Inflammatory macrophage treated with lipopolysaccharide for 4 hours (primary cell): ENCODE results near the gene TBL3.

ENCODE experiments used
- DNase-seq: peaks from one replicate; pipeline ENCODE4 v3.0.0-alpha.2; 2020

TBL3 gene

DNA sequence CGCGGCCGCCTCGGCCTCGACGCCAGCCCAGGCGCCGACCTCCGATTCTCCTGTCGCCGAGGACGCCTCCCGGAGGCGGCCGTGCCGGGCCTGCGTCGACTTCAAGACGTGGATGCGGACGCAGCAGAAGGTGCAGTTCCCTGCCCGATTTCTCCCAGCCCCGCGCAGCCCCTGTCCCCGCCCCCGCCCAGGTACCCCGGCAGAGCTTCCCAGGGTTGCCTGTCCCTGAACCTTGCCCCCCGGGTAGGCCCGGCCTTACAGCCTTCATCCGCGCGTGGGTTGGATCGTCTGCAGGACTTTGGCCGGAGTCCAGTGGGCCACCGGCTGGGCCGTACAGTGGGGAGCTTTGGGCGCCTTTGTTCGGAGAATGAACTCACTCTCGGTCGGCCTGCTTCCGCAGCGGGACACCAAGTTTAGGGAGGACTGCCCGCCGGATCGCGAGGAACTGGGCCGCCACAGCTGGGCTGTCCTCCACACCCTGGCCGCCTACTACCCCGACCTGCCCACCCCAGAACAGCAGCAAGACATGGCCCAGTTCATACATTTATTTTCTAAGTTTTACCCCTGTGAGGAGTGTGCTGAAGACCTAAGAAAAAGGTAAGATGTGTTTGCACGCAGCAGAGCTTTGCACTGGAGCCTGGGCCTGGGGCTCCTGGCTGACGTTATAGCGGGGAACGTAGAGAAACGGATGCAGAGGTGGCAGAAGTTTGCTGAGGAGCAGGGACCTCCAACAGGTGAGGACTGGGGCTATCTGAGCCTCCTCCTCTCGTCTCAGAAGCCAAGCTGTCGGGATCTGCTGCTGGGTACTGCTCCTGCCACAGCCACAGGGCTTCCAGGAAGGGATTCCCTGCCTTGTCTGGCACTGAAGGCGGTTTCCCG, 12.7 kb downstream of the TBL3 start:
- peak; percentile 8 for DNase-seq

DNA sequence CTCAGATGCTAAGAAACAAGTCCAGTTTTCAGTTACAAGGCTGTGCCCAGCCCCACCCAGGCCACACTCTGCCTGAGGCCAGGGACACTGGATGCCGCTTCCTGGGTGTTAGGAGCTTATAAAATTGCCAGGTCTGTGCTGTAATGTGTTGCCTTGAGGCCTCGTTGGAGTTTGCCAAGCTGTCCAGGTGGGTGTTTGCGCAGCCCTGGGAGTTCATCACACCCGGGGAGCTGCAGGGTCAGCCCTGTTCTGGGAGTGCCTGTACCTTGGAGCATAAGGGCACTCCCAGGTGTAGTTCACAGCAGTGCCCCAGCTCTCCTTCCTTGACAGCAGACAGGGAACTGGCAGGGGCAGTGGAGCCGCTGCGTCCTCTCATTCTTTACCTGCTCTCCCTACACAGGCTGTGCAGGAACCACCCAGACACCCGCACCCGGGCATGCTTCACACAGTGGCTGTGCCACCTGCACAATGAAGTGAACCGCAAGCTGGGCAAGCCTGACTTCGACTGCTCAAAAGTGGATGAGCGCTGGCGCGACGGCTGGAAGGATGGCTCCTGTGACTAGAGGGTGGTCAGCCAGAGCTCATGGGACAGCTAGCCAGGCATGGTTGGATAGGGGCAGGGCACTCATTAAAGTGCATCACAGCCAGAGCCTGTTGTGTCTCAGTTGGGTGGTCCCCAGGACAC, 13.8 kb downstream of the TBL3 start:
- no peak for DNase-seq

GRCh38 chr16:1987198-1987597, 15.3 kb downstream of the TBL3 start:
- no peak for DNase-seq

DNA sequence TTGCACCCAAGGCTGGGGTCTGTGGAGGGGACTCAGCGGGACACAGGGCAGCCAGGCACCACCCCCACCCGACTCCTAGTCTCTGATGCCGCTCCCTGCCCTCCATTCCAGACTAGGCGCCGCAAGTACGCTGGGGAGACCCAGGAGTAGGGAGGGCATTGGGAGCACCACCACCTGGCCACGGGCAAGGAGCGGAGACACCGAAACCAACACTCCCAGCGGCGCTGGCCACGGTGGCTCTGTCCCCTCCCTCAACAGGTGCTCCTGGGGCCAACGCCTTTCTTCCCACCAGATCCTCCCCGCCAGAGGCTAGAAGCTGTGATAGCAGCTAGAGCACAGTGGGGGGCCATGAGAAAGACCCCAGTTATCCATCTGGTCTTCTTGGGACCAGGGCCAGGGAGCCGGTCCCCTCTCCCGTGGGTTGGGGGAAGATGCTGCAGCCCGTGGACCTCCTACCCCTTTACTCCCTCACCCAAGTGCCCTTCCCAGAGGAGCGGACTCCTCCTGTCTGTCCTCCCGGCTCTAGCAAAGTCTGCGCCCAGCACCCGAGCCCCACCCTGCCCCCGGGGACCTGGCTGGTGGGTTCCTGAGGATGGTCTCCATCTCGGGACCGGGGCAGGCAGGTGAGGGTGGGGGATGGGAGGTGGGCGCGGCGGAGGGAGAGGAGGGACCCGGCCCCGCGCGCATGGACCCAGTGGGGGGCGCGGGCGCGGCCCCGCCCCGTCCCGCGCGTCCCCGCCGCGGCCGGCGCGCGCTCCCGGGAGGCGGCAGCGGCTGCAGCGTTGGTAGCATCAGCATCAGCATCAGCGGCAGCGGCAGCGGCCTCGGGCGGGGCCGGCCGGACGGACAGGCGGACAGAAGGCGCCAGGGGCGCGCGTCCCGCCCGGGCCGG, 17.6 kb downstream of the TBL3 start, which contains the start of gene SYNGR3:
Gene SYNGR3 (plus strand): TSS at position 762 of the 892 bp plus-strand sequence. CDS start 133 bp downstream, outside the sequence.
- no peak for DNase-seq

DNA sequence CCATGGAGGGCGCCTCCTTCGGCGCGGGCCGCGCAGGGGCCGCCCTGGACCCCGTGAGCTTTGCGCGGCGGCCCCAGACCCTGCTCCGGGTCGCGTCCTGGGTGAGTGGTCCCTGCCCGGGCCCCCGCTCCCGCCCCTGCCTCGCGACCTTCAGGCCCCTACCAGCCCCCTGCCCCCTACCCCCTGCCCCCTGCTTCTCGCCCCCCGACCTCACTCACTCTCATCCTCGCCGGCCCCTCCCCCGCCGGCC, 18.2 kb downstream of the TBL3 start:
- DNase-seq: no peak

DNA sequence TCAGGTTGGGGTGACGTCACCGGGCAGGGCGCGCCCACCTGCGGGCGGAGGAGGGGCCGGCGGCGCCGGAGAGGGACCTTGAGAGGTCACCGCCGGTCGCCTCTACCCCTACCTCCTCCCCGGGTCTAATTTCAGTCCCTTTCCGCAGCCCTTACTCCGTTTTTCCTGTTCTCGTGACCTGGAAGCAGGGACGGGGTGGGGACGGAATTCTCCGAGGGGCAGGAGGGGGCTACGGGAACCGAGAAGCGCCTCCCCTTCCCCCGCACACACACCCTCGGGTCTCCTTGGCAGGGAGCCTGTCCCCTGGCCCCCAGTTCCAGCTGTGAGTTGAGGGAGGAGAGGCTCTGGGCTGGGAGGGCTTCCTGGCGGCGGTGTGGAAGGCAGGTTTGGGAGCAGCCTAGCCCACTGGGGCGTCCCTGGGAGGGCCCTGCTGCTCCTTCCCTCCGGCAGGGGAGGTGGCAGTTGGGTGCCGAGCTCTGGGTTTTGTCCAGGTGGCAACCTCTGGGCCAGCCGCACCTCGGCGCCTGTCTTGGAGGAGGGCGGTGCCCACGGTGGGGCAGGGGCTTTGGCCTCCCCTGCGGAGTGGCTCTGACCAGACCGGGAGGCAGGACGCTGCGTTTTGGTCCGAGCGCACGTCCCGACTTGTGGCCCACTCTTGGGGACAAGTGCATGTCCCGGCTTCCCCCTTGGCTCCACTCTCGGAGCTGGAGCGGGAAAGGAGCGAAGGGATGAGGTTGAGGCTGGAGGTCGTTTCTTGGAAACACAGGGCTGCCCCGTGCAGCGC, 18.7 kb downstream of the TBL3 start:
- DNase-seq: no peak

GRCh38 chr16:1991135-1991551, 19.3 kb downstream of the TBL3 start:
- DNase-seq: peak; percentile 45

GRCh38 chr16:1991588-1991947, 19.7 kb downstream of the TBL3 start:
- DNase-seq: no peak

GRCh38 chr16:1991948-1992703, 20.3 kb downstream of the TBL3 start:
- DNase-seq: peak; percentile 96

GRCh38 chr16:1992704-1993317, 21.0 kb downstream of the TBL3 start:
- DNase-seq: no peak

DNA sequence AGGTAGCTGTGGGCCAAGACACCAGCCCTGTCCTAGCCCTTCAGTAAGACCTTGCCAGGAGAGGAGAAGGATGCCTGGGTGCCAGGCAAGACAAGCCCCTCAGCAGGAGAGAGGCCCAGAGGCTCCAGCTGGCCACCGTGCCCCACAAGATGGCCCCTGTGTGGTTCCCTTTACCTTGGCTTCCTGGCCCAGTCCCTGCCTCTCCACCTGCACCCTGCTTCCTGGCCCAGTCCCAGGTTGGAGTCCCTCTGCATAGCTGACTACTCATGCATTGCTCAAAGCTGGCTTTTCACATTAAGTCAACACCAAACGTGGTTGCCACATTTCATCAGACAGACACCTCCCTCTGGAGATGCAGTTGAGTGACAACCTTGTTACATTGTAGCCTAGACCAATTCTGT, 21.9 kb downstream of the TBL3 start:
- DNase-seq: peak; percentile 46

- DNase-seq: no peak
Observed at GRCh38 chr16:1997494-1998359, 25.9 kb downstream of the TBL3 start.

DNA sequence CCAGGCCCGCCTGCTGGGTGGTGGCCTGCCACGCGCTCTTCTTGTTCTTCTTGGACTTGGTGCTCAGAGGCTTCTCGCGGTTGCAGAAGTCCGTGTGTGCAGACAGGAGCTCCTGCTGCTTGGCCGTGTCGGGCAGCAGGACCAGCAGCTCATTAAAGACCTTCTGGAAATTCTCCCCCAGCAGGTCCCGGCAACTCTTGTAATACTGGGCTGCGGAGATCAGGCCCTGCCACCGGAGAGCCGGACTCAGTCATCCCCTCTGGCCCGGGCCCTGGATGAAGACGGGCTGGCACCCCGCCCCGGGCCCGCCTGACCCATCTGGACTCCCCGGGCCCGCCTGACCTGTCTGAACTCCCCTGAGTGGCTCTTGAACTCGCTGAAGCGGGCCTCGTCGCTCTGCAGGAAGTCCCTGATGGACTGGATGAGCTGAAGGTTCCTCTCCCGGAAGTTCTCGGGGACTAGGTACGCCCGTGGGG, 26.5 kb downstream of the TBL3 start:
- no peak for DNase-seq

- DNase-seq: no peak
Observed at GRCh38 chr16:1998852-1999801, 27.3 kb downstream of the TBL3 start.

GRCh38 chr16:1999866-2000514, 28.1 kb downstream of the TBL3 start:
- no peak for DNase-seq

GRCh38 chr16:2001035-2001434, 29.2 kb downstream of the TBL3 start:
- DNase-seq: no peak

- no peak for DNase-seq
Observed at GRCh38 chr16:2001456-2002355, 29.9 kb downstream of the TBL3 start.
